ENCODE data around the gene STPG4. TPM values are rescaled to one million over a fixed set of nuclear protein-coding genes. Genes with fewer than 3 reads are reported as not detected.

STPG4 gene
- total and polyA plus RNA-seq, 2 of the 8 experiments (the other 6 are each of a cell fraction or from before 2014, with no cell fraction given) = 0.28 TPM; not detected in 1

DNA sequence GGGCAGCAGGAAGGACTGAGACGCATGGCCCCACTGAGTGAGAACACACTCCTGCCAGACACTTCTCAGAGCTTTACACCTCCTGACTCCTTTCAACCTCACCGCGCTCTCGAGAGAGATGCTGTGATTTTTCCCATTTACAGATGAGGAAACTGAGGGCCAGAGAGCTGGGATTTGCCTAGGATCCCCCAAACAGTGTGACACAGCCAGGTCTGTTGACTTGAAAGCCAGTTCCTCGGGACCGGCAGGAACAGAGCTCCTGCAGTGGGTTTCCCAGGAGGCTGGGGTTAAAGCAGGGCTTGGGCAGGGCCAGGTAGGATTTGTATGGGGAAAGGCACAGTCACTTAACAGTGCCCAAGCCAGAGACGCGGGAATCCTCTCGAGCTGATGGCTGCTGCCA, 81.9 kb downstream of the STPG4 start (continued):
- TF ChIP-seq, protein P1, sequence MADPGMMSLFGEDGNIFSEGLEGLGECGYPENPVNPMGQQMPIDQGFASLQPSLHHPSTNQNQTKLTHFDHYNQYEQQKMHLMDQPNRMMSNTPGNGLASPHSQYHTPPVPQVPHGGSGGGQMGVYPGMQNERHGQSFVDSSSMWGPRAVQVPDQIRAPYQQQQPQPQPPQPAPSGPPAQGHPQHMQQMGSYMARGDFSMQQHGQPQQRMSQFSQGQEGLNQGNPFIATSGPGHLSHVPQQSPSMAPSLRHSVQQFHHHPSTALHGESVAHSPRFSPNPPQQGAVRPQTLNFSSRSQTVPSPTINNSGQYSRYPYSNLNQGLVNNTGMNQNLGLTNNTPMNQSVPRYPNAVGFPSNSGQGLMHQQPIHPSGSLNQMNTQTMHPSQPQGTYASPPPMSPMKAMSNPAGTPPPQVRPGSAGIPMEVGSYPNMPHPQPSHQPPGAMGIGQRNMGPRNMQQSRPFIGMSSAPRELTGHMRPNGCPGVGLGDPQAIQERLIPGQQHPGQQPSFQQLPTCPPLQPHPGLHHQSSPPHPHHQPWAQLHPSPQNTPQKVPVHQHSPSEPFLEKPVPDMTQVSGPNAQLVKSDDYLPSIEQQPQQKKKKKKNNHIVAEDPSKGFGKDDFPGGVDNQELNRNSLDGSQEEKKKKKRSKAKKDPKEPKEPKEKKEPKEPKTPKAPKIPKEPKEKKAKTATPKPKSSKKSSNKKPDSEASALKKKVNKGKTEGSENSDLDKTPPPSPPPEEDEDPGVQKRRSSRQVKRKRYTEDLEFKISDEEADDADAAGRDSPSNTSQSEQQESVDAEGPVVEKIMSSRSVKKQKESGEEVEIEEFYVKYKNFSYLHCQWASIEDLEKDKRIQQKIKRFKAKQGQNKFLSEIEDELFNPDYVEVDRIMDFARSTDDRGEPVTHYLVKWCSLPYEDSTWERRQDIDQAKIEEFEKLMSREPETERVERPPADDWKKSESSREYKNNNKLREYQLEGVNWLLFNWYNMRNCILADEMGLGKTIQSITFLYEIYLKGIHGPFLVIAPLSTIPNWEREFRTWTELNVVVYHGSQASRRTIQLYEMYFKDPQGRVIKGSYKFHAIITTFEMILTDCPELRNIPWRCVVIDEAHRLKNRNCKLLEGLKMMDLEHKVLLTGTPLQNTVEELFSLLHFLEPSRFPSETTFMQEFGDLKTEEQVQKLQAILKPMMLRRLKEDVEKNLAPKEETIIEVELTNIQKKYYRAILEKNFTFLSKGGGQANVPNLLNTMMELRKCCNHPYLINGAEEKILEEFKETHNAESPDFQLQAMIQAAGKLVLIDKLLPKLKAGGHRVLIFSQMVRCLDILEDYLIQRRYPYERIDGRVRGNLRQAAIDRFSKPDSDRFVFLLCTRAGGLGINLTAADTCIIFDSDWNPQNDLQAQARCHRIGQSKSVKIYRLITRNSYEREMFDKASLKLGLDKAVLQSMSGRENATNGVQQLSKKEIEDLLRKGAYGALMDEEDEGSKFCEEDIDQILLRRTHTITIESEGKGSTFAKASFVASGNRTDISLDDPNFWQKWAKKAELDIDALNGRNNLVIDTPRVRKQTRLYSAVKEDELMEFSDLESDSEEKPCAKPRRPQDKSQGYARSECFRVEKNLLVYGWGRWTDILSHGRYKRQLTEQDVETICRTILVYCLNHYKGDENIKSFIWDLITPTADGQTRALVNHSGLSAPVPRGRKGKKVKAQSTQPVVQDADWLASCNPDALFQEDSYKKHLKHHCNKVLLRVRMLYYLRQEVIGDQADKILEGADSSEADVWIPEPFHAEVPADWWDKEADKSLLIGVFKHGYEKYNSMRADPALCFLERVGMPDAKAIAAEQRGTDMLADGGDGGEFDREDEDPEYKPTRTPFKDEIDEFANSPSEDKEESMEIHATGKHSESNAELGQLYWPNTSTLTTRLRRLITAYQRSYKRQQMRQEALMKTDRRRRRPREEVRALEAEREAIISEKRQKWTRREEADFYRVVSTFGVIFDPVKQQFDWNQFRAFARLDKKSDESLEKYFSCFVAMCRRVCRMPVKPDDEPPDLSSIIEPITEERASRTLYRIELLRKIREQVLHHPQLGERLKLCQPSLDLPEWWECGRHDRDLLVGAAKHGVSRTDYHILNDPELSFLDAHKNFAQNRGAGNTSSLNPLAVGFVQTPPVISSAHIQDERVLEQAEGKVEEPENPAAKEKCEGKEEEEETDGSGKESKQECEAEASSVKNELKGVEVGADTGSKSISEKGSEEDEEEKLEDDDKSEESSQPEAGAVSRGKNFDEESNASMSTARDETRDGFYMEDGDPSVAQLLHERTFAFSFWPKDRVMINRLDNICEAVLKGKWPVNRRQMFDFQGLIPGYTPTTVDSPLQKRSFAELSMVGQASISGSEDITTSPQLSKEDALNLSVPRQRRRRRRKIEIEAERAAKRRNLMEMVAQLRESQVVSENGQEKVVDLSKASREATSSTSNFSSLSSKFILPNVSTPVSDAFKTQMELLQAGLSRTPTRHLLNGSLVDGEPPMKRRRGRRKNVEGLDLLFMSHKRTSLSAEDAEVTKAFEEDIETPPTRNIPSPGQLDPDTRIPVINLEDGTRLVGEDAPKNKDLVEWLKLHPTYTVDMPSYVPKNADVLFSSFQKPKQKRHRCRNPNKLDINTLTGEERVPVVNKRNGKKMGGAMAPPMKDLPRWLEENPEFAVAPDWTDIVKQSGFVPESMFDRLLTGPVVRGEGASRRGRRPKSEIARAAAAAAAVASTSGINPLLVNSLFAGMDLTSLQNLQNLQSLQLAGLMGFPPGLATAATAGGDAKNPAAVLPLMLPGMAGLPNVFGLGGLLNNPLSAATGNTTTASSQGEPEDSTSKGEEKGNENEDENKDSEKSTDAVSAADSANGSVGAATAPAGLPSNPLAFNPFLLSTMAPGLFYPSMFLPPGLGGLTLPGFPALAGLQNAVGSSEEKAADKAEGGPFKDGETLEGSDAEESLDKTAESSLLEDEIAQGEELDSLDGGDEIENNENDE (IDR thresholded peaks at IDR 0.05; ENCODE audit: insufficient replicate concordance, low read length) = no peak
- TF ChIP-seq POLR2A (IDR thresholded peaks at IDR 0.05; ENCODE audit: control extremely low read depth in 1 of 2, low read depth in 2 of 2, low read length in 2 of 2) (no peak), PHF8 (conservative IDR thresholded peaks at IDR 0.05; ENCODE audit: low read depth, low read length) (no peak), KDM1A (IDR thresholded peaks at IDR 0.05; ENCODE audit: borderline replicate concordance, low read length) (no peak), SP2 (IDR thresholded peaks at IDR 0.05; ENCODE audit: low read length) (no peak), SUZ12 (IDR thresholded peaks at IDR 0.05; ENCODE audit: low read length) (no peak), CHD2 (IDR thresholded peaks at IDR 0.05; ENCODE audit: low read length) (no peak), ZNF274 (IDR thresholded peaks at IDR 0.05; ENCODE audit: borderline replicate concordance, extremely low read depth, low read length) (no peak), TCF12 (IDR thresholded peaks at IDR 0.05; ENCODE audit: low read depth, low read length) (no peak)

Measured in H1 (cell line).